NT2/D1 (cell line): ENCODE measurements around the gene HYDIN.

ENCODE experiments used
- DNase-seq: peaks from one replicate; pipeline ENCODE4 v3.0.0-alpha.2; 2011; ENCODE audit warnings: low read depth, low spot score
- H3K27me3 ChIP-seq: 2 replicates; pipeline ENCODE4 v1.6.0; 2011; ENCODE audit warnings: mild to moderate bottlenecking; ENCODE audit not compliant: insufficient read length, insufficient read depth
- H3K36me3 ChIP-seq: 2 replicates; pipeline ENCODE4 v1.6.1; 2011; ENCODE audit warnings: mild to moderate bottlenecking, low read length, mixed read lengths; ENCODE audit not compliant: insufficient read depth, insufficient read length
- H3K4me1 ChIP-seq: 2 replicates; pipeline ENCODE4 v1.5.1; 2011; ENCODE audit not compliant: insufficient read depth, insufficient read length
- H3K4me3 ChIP-seq: 2 replicates; pipeline ENCODE4 v1.5.1; 2011; ENCODE audit warnings: low read depth; ENCODE audit not compliant: insufficient read length
- H3K9ac ChIP-seq: 2 replicates; pipeline ENCODE4 v1.6.0; 2011; ENCODE audit warnings: low read depth; ENCODE audit not compliant: insufficient read length
- H3K9me3 ChIP-seq: 2 replicates; pipeline ENCODE4 v1.5.1; 2011; ENCODE audit warnings: mild to moderate bottlenecking, low read length; ENCODE audit not compliant: insufficient read depth
- SUZ12 ChIP-seq: IDR thresholded peaks from 2 replicates; pipeline ENCODE4 v1.6.1; 2011; ENCODE audit not compliant: insufficient read length, insufficient read depth; ENCODE audit errors: extremely low read depth
- YY1 ChIP-seq: IDR thresholded peaks from 2 replicates; pipeline ENCODE4 v1.6.1; 2011; ENCODE audit not compliant: insufficient read length, insufficient read depth
- ZNF274 ChIP-seq: IDR thresholded peaks from 2 replicates; pipeline ENCODE4 v1.6.1; 2011; ENCODE audit warnings: mild to moderate bottlenecking, low read depth, low read length

Gene HYDIN

DNA sequence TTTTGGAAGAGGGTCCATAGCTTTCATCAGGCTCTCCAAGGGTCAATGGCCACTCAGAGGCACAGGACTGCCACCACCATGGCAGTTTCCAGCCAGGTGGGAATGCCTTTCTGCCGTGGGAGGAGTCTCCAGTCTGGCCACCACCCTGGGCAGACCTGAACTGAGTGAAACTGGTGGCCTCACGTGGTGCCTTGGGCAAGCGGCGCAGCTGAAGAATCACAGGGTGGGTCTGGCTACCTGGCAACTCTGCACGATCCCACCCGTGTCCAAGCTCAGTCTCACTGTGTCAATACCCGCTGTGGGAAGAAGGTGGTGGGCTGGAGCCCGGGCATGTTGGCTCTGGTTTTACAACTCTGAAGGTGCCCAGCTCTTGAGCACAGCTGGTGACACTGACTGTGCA is 461.4 kb downstream of the HYDIN start:
- no peak for DNase-seq
- TF ChIP-seq SUZ12 (no peak), YY1 (no peak), ZNF274 (no peak)
- peaks cover 10% of the 10 kb centered on the region for H3K4me1 ChIP-seq
- peak overlapping the region; percentile 8 for H3K9ac ChIP-seq
- peaks cover 78% of the 10 kb centered on the region for H3K36me3 ChIP-seq
- no peaks in the 10 kb centered on the region for H3K27me3 ChIP-seq
- no peak overlapping the region for H3K4me3 ChIP-seq
- H3K9me3 ChIP-seq = no peaks in the 10 kb centered on the region

DNA sequence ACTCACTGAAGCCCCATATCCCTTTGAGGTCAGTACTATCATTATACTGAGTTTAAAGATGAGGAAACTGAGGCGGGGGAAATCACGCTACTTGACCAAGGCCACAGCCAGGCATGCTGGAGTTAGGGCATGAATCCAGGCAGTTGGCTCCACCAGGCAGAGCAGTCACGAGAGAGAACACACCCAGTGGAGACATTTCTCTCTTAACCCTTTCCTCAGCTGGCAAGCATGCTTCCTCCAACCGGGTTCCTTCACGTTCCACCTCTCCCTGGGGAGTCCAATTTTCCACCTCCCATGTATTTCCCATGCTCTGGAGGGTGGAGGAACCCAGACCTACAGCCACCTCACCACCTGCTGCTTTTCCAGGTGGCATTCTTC is 462.3 kb downstream of the HYDIN start:
- Histone ChIP-seq H3K9me3 (no peaks in the 10 kb centered on the region), H3K4me1 (peaks cover 10% of the 10 kb centered on the region), H3K9ac (no peak overlapping the region), H3K36me3 (peaks cover 73% of the 10 kb centered on the region), H3K27me3 (no peaks in the 10 kb centered on the region), H3K4me3 (no peak overlapping the region)
- DNase-seq = no peak
- no peak for TF ChIP-seq SUZ12
- no peak for TF ChIP-seq YY1
- no peak for TF ChIP-seq ZNF274

GRCh38 chr16:70767377-70768202 is 462.9 kb downstream of the HYDIN start:
- Histone ChIP-seq H3K9me3 (no peaks in the 10 kb centered on the region), H3K4me1 (peaks cover 10% of the 10 kb centered on the region), H3K36me3 (peaks cover 74% of the 10 kb centered on the region), H3K27me3 (no peaks in the 10 kb centered on the region), H3K9ac (no peak overlapping the region), H3K4me3 (no peak overlapping the region)
- DNase-seq = no peak
- no peak for TF ChIP-seq YY1
- TF ChIP-seq SUZ12 = no peak
- TF ChIP-seq ZNF274 = no peak

- TF ChIP-seq ZNF274 = no peak
- H3K36me3 ChIP-seq = peaks cover 74% of the 10 kb centered on the region
- no peaks in the 10 kb centered on the region for H3K9me3 ChIP-seq
- H3K4me1 ChIP-seq = peaks cover 10% of the 10 kb centered on the region
- H3K27me3 ChIP-seq = no peaks in the 10 kb centered on the region
- no peak for DNase-seq
- H3K4me3 ChIP-seq = no peak overlapping the region
- H3K9ac ChIP-seq = no peak overlapping the region
Measured at GRCh38 chr16:70766658-70767057, 463.9 kb downstream of the HYDIN start.

- Histone ChIP-seq H3K9ac (no peak overlapping the region), H3K27me3 (no peaks in the 10 kb centered on the region), H3K4me3 (no peak overlapping the region), H3K4me1 (peaks cover 14% of the 10 kb centered on the region), H3K9me3 (no peaks in the 10 kb centered on the region), H3K36me3 (peaks cover 74% of the 10 kb centered on the region)
- no peak for TF ChIP-seq ZNF274
- TF ChIP-seq SUZ12 = no peak
- no peak for TF ChIP-seq YY1
- DNase-seq = no peak
Measured at GRCh38 chr16:70766176-70766575, 464.3 kb downstream of the HYDIN start.

DNA sequence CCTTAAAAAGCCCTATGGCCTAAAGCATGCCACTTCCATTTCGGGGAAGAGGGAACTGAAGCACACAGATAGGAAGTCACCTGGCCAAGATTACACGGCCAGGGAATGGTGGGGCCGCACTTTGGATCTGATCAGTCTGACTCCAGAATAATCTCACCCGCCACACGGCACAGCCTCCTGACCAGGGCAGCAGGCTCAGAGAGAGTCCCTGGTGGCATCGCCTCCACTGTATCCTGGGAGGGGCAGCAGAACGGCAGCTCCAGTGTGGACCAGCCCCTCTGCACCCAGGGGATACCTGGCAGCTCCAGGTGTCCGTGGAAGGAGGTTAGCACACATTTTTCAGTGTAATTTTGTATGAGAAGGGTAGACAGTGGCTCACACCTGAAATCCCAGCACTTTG is 465.0 kb downstream of the HYDIN start:
- TF ChIP-seq SUZ12 = no peak
- TF ChIP-seq ZNF274 = no peak
- TF ChIP-seq YY1 = no peak
- no peak for DNase-seq
- H3K36me3 ChIP-seq = peaks cover 69% of the 10 kb centered on the region

DNA sequence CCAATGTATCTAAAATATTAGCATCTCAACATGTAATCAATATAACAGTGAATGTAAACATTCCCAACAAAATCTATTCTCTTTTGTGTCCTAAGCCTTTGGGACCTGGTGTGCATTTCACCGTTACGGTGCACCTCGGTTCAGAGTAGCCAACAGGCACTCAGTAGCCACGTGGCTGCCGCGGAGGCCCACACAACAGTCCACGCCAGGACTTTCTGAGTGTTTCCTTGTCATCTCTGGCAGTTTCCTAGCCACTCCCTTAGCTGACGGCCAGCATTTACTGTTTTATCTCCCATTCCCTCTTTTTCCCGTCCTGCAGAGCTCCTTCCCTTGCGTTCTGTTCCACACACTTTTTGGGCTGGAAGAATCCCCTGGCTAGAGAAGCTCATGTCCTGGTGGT is 465.9 kb downstream of the HYDIN start:
- Histone ChIP-seq H3K9ac (no peak overlapping the region), H3K36me3 (peaks cover 60% of the 10 kb centered on the region), H3K4me1 (peaks cover 18% of the 10 kb centered on the region), H3K27me3 (no peaks in the 10 kb centered on the region), H3K4me3 (no peak overlapping the region), H3K9me3 (no peaks in the 10 kb centered on the region)
- DNase-seq = no peak
- TF ChIP-seq YY1 = no peak
- TF ChIP-seq SUZ12 = no peak
- no peak for TF ChIP-seq ZNF274

More for the DNA sequence above, 465.0 kb downstream of the HYDIN start:
- no peak overlapping the region for H3K4me3 ChIP-seq
- H3K9ac ChIP-seq = peak overlapping the region; percentile 8
- H3K27me3 ChIP-seq = no peaks in the 10 kb centered on the region
- H3K4me1 ChIP-seq = peaks cover 15% of the 10 kb centered on the region
- H3K9me3 ChIP-seq = no peaks in the 10 kb centered on the region
